ENCODE data around the gene PLSCR4.
"Not testable (repeated sequence)": the region's sequence is repeated elsewhere in the genome, so short reads cannot be mapped to it uniquely, and the experiment has no call there.

Gene PLSCR4

DNA sequence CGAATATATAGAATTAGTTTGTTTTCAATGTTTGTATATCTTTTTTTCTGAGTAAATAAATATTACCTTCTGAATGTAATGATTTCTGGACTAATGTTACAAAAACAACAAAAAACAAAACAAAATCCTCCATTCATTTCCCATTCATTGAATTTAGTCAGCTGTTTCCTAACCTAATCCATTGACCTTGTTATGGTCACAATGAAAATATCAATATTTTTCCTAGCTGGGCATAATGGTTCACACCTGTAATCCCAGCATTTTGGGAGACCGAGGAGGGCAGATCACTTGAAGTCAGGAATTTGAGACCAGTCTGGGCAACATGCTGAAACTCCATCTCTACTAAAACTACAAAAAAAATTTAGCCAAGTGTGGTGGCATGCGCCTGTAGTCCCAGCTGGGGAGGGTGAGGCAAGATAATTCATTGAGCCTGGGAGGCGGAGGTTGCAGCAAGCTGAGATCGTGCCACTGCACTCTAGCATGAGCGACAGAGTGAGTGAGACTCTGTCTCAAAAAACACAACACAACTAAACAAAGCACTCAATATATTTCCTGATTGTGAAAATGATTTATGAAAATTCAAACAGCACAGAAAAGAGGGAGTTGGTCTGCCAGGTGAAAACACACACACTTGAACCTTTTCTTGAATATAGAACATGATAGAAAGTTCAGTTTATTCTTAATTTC is 23.0 kb upstream of the PLSCR4 start:
- H3K36me3 ChIP-seq (ENCODE audit: control insufficient read depth in 2 of 2, insufficient read depth in 2 of 2, low read length in 2 of 2): no peaks in the 10 kb centered on the region
- H3K4me3 ChIP-seq (ENCODE audit: low read length in 2 of 2): no peak overlapping the region
- H3K27ac ChIP-seq (ENCODE audit: low read depth in 2 of 2, low read length in 2 of 2): no peak overlapping the region
- no peaks in the 10 kb centered on the region for H3K4me1 ChIP-seq (ENCODE audit: control insufficient read depth in 2 of 2, insufficient read depth in 2 of 2, low read length in 2 of 2)
- no peak overlapping the region for H3K9ac ChIP-seq (ENCODE audit: low read depth in 1 of 2, low read length in 2 of 2)
- no peaks in the 10 kb centered on the region for H3K27me3 ChIP-seq (ENCODE audit: control insufficient read depth in 2 of 2, insufficient read depth in 2 of 2, low read length in 2 of 2)
- H3K9me3 ChIP-seq (ENCODE audit: control insufficient read depth in 2 of 2, low read length in 2 of 2): no peaks in the 10 kb centered on the region

DNA sequence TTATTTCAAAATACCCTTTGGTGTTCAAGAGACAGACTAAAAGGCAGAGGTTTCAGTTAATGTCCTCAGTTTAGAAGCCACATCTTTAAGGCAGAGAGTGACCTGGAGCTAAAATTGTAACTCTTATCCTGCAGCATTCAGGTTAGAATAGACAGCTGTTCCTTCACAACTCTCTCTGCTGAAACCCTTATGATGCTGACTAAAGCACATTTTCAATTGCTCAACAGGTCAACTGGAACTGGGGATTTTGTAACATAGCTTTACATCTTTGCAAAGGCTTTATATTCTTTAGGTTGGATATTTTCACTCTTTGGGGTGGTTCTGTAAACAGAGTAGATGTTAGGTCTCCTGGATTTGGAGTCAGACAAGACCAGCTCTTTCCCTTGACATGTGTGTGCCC is 20.3 kb upstream of the PLSCR4 start:
- Histone ChIP-seq H3K4me1 (ENCODE audit: control insufficient read depth in 2 of 2, insufficient read depth in 2 of 2, low read length in 2 of 2) (no peaks in the 10 kb centered on the region), H3K9me3 (ENCODE audit: control insufficient read depth in 2 of 2, low read length in 2 of 2) (no peaks in the 10 kb centered on the region), H3K27me3 (ENCODE audit: control insufficient read depth in 2 of 2, insufficient read depth in 2 of 2, low read length in 2 of 2) (no peaks in the 10 kb centered on the region), H3K36me3 (ENCODE audit: control insufficient read depth in 2 of 2, insufficient read depth in 2 of 2, low read length in 2 of 2) (no peaks in the 10 kb centered on the region), H3K9ac (ENCODE audit: low read depth in 1 of 2, low read length in 2 of 2) (no peak overlapping the region), H3K4me3 (ENCODE audit: low read length in 2 of 2) (no peak overlapping the region), H3K27ac (ENCODE audit: low read depth in 2 of 2, low read length in 2 of 2) (no peak overlapping the region)

- H3K9ac ChIP-seq (ENCODE audit: low read depth in 1 of 2, low read length in 2 of 2): no peak overlapping the region
- no peaks in the 10 kb centered on the region for H3K36me3 ChIP-seq (ENCODE audit: control insufficient read depth in 2 of 2, insufficient read depth in 2 of 2, low read length in 2 of 2)
- no peaks in the 10 kb centered on the region for H3K4me1 ChIP-seq (ENCODE audit: control insufficient read depth in 2 of 2, insufficient read depth in 2 of 2, low read length in 2 of 2)
- no peak overlapping the region for H3K4me3 ChIP-seq (ENCODE audit: low read length in 2 of 2)
- H3K9me3 ChIP-seq (ENCODE audit: control insufficient read depth in 2 of 2, low read length in 2 of 2): no peaks in the 10 kb centered on the region
- H3K27me3 ChIP-seq (ENCODE audit: control insufficient read depth in 2 of 2, insufficient read depth in 2 of 2, low read length in 2 of 2): no peaks in the 10 kb centered on the region
- no peak overlapping the region for H3K27ac ChIP-seq (ENCODE audit: low read depth in 2 of 2, low read length in 2 of 2)
Measured at GRCh38 chr3:146269271-146269670, 18.4 kb upstream of the PLSCR4 start.

- no peak overlapping the region for H3K9ac ChIP-seq (ENCODE audit: low read depth in 1 of 2, low read length in 2 of 2)
- no peaks in the 10 kb centered on the region for H3K36me3 ChIP-seq (ENCODE audit: control insufficient read depth in 2 of 2, insufficient read depth in 2 of 2, low read length in 2 of 2)
- no peak overlapping the region for H3K4me3 ChIP-seq (ENCODE audit: low read length in 2 of 2)
- no peaks in the 10 kb centered on the region for H3K27me3 ChIP-seq (ENCODE audit: control insufficient read depth in 2 of 2, insufficient read depth in 2 of 2, low read length in 2 of 2)
- H3K9me3 ChIP-seq (ENCODE audit: control insufficient read depth in 2 of 2, low read length in 2 of 2): no peaks in the 10 kb centered on the region
- H3K4me1 ChIP-seq (ENCODE audit: control insufficient read depth in 2 of 2, insufficient read depth in 2 of 2, low read length in 2 of 2): no peaks in the 10 kb centered on the region
- H3K27ac ChIP-seq (ENCODE audit: low read depth in 2 of 2, low read length in 2 of 2): no peak overlapping the region
Measured at GRCh38 chr3:146268535-146269219, 17.8 kb upstream of the PLSCR4 start.

DNA sequence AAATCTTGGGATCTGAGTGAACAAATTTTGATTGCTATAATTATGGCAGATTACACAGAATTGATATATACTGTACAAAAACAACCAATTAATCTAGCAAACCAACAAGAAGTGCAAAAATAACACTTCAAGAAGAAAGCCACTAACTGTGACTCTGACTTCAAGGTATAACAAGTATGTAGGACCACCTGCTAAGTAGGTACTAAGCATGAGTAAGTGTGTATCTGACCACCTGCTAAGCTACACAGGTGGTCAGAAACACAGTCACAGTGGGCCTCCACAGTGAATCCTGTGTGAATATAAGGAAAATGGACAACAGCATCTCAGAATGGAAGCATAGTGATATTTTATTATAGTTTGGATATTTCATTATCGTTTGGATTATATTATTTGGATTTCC is 14.8 kb upstream of the PLSCR4 start:
- Histone ChIP-seq H3K36me3 (ENCODE audit: control insufficient read depth in 2 of 2, insufficient read depth in 2 of 2, low read length in 2 of 2) (no peaks in the 10 kb centered on the region), H3K27ac (ENCODE audit: low read depth in 2 of 2, low read length in 2 of 2) (no peak overlapping the region), H3K9me3 (ENCODE audit: control insufficient read depth in 2 of 2, low read length in 2 of 2) (no peaks in the 10 kb centered on the region), H3K9ac (ENCODE audit: low read depth in 1 of 2, low read length in 2 of 2) (no peak overlapping the region), H3K27me3 (ENCODE audit: control insufficient read depth in 2 of 2, insufficient read depth in 2 of 2, low read length in 2 of 2) (no peaks in the 10 kb centered on the region), H3K4me3 (ENCODE audit: low read length in 2 of 2) (no peak overlapping the region), H3K4me1 (ENCODE audit: control insufficient read depth in 2 of 2, insufficient read depth in 2 of 2, low read length in 2 of 2) (no peaks in the 10 kb centered on the region)

DNA sequence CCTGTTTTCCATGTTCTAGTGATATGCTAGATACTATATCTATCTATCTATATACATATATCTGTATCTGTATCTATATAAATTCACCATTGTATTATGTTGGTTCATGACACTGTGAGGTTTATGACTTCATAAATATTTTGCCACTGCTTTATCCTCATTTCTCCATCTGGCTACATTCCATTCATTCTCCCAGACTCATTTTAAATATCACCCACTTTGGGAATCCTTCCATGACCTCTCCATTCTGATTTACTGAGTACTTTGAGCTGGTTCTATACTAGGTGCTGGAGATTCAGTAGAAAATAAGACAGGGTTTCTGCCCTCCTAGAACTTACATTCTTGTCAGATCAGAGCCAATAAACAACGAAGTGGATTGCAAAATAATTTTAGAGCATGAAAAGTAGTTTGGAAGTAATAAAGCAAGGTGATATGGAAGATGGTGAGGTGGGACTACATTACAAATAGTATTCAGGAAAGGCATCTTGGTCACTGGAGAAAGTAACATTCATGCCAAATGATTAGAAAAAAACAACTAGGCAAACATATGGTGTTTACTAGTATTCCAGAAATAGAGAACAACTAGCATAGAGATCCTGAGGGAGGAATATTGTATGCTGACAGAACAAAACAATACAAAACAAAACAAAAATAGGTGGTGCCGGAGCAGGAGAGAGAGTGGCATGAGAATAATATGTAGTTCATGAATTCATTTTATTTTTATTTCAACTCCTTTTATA is 11.6 kb upstream of the PLSCR4 start:
- H3K36me3 ChIP-seq (ENCODE audit: control insufficient read depth in 2 of 2, insufficient read depth in 2 of 2, low read length in 2 of 2): no peaks in the 10 kb centered on the region
- no peaks in the 10 kb centered on the region for H3K27me3 ChIP-seq (ENCODE audit: control insufficient read depth in 2 of 2, insufficient read depth in 2 of 2, low read length in 2 of 2)
- H3K9me3 ChIP-seq (ENCODE audit: control insufficient read depth in 2 of 2, low read length in 2 of 2): no peaks in the 10 kb centered on the region
- H3K4me1 ChIP-seq (ENCODE audit: control insufficient read depth in 2 of 2, insufficient read depth in 2 of 2, low read length in 2 of 2): no peaks in the 10 kb centered on the region
- H3K27ac ChIP-seq (ENCODE audit: low read depth in 2 of 2, low read length in 2 of 2): no peak overlapping the region
- no peak overlapping the region for H3K9ac ChIP-seq (ENCODE audit: low read depth in 1 of 2, low read length in 2 of 2)
- H3K4me3 ChIP-seq (ENCODE audit: low read length in 2 of 2): no peak overlapping the region

- no peak overlapping the region for H3K27ac ChIP-seq (ENCODE audit: low read depth in 2 of 2, low read length in 2 of 2)
- H3K27me3 ChIP-seq (ENCODE audit: control insufficient read depth in 2 of 2, insufficient read depth in 2 of 2, low read length in 2 of 2): no peaks in the 10 kb centered on the region
- no peaks in the 10 kb centered on the region for H3K4me1 ChIP-seq (ENCODE audit: control insufficient read depth in 2 of 2, insufficient read depth in 2 of 2, low read length in 2 of 2)
- no peaks in the 10 kb centered on the region for H3K9me3 ChIP-seq (ENCODE audit: control insufficient read depth in 2 of 2, low read length in 2 of 2)
- H3K4me3 ChIP-seq (ENCODE audit: low read length in 2 of 2): no peak overlapping the region
- H3K36me3 ChIP-seq (ENCODE audit: control insufficient read depth in 2 of 2, insufficient read depth in 2 of 2, low read length in 2 of 2): no peaks in the 10 kb centered on the region
- H3K9ac ChIP-seq (ENCODE audit: low read depth in 1 of 2, low read length in 2 of 2): no peak overlapping the region
Measured at GRCh38 chr3:146259880-146260589, 9.1 kb upstream of the PLSCR4 start.

GRCh38 chr3:146256851-146257486 is 6.1 kb upstream of the PLSCR4 start:
- Histone ChIP-seq H3K4me3 (ENCODE audit: low read length in 2 of 2) (no peak overlapping the region), H3K4me1 (ENCODE audit: control insufficient read depth in 2 of 2, insufficient read depth in 2 of 2, low read length in 2 of 2) (no peaks in the 10 kb centered on the region), H3K9ac (ENCODE audit: low read depth in 1 of 2, low read length in 2 of 2) (no peak overlapping the region), H3K27ac (ENCODE audit: low read depth in 2 of 2, low read length in 2 of 2) (no peak overlapping the region), H3K36me3 (ENCODE audit: control insufficient read depth in 2 of 2, insufficient read depth in 2 of 2, low read length in 2 of 2) (no peaks in the 10 kb centered on the region), H3K9me3 (ENCODE audit: control insufficient read depth in 2 of 2, low read length in 2 of 2) (no peaks in the 10 kb centered on the region), H3K27me3 (ENCODE audit: control insufficient read depth in 2 of 2, insufficient read depth in 2 of 2, low read length in 2 of 2) (no peaks in the 10 kb centered on the region)

GRCh38 chr3:146252445-146252844 is 1.5 kb upstream of the PLSCR4 start:
- not testable (repeated sequence) for H3K27me3 ChIP-seq (ENCODE audit: control insufficient read depth in 2 of 2, insufficient read depth in 2 of 2, low read length in 2 of 2)

More at GRCh38 chr3:146252445-146252844, 1.5 kb upstream of the PLSCR4 start:
- H3K36me3 ChIP-seq (ENCODE audit: control insufficient read depth in 2 of 2, insufficient read depth in 2 of 2, low read length in 2 of 2); H3K9ac ChIP-seq (ENCODE audit: low read depth in 1 of 2, low read length in 2 of 2); H3K9me3 ChIP-seq (ENCODE audit: control insufficient read depth in 2 of 2, low read length in 2 of 2); H3K4me3 ChIP-seq (ENCODE audit: low read length in 2 of 2); H3K4me1 ChIP-seq (ENCODE audit: control insufficient read depth in 2 of 2, insufficient read depth in 2 of 2, low read length in 2 of 2); H3K27ac ChIP-seq (ENCODE audit: low read depth in 2 of 2, low read length in 2 of 2): not testable (repeated sequence)
